Suprapubic skin (tissue), 4 donors: ENCODE measurements around the gene TSHZ2.

Source experiments
- POLR2A ChIP-seq, 2 donors: fragments of 450-650 bp; IDR thresholded peaks; one replicate each; pipeline ENCODE4 v1.6.1; 2017; ENCODE audit warnings: antibody characterized with exemption in 2 of 2, mild to moderate bottlenecking in 2 of 2, moderate library complexity in 2 of 2
- POLR2AphosphoS5 ChIP-seq, 3 donors: sonication (generic); formaldehyde crosslinking; IDR thresholded peaks; one replicate each; pipeline ENCODE4 v1.6.1; 2017; ENCODE audit warnings: antibody characterized with exemption in 3 of 3
- TF ChIP-seq, protein P1 (sequence below), 2 donors: fragments of 200-600 bp in 1 of 2; fragments of 450-650 bp in 1 of 2; sonication (generic) in 1 of 2; IDR thresholded peaks; one replicate each; pipeline ENCODE4 v1.5.1; 2016 to 2019; ENCODE audit warnings: antibody characterized with exemption in 2 of 2, mild to moderate bottlenecking in 1 of 2, moderate library complexity in 1 of 2

DNA sequence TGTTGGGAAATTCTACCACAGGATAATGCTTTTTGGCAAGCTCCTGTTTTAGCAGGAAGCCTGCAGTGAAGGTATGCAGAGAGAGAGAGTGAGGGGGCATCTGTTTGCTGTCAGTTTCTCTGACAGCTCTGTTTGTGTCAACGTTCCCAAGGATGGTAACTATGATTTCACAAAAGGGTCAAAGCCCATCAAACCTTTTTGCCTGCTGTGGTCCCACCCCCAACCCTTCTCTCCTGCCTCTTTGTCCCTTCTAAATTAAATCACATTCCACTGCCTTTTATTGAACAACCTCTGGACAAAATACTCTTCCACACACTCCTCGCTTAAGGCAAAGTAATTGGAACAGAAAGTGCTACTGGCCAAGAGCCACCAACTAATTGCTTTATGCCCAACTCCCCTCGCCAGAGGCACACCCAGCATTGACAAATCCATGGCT, 128.3 kb downstream of the TSHZ2 start:
- TF ChIP-seq POLR2A (IDR thresholded peaks at IDR 0.05) (no peak), POLR2AphosphoS5 (IDR thresholded peaks at IDR 0.05) (peak in 1 of 3 donors; percentile 14)
- TF ChIP-seq, protein P1, sequence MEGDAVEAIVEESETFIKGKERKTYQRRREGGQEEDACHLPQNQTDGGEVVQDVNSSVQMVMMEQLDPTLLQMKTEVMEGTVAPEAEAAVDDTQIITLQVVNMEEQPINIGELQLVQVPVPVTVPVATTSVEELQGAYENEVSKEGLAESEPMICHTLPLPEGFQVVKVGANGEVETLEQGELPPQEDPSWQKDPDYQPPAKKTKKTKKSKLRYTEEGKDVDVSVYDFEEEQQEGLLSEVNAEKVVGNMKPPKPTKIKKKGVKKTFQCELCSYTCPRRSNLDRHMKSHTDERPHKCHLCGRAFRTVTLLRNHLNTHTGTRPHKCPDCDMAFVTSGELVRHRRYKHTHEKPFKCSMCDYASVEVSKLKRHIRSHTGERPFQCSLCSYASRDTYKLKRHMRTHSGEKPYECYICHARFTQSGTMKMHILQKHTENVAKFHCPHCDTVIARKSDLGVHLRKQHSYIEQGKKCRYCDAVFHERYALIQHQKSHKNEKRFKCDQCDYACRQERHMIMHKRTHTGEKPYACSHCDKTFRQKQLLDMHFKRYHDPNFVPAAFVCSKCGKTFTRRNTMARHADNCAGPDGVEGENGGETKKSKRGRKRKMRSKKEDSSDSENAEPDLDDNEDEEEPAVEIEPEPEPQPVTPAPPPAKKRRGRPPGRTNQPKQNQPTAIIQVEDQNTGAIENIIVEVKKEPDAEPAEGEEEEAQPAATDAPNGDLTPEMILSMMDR (IDR thresholded peaks at IDR 0.05), result no peak
